Measurements from ENCODE around the gene SLCO2A1. TPM values are rescaled to one million over a fixed set of nuclear protein-coding genes. Genes with fewer than 3 reads are reported as not detected.

Gene SLCO2A1
- total and polyA plus RNA-seq, 2 experiments from 2014 or later, result 0.31 to 1.0 TPM

GRCh38 chr3:133917144-133917543 is 112.6 kb downstream of the SLCO2A1 start:
- no peak overlapping the region for H3K27ac Mint-ChIP-seq
- H4K20me1 ChIP-seq (replicated peaks; ENCODE audit: insufficient read depth), result no peaks in the 10 kb centered on the region
- no peak overlapping the region for H3K4me3 Mint-ChIP-seq
- no peak overlapping the region for H3K4me2 ChIP-seq
- no peaks in the 10 kb centered on the region for H3K27me3 ChIP-seq (ENCODE audit: insufficient read depth)
- H3K4me1 Mint-ChIP-seq, result no peaks in the 10 kb centered on the region
- H2AFZ ChIP-seq, result no peak overlapping the region
- TF ChIP-seq EZH2phosphoT487 (IDR thresholded peaks at IDR 0.05; ENCODE audit: unreplicated experiment) (no peak), POLR2AphosphoS5 (IDR thresholded peaks at IDR 0.05; ENCODE audit: low read depth) (no peak), ZNF331 (CRISPR knock-in tag; IDR thresholded peaks at IDR 0.05; ENCODE audit: low read depth) (no peak), ZNF114 (CRISPR knock-in tag; IDR thresholded peaks at IDR 0.05) (no peak), STAT1 (IDR thresholded peaks at IDR 0.05; ENCODE audit: unreplicated experiment) (no peak), NANOG (IDR thresholded peaks at IDR 0.05; ENCODE audit: borderline replicate concordance) (no peak), CTCF (conservative IDR thresholded peaks at IDR 0.05; ENCODE audit: low read depth in 2 of 2) (no peak), CREB1 (CRISPR knock-in tag; IDR thresholded peaks at IDR 0.05; ENCODE audit: low read depth) (no peak)
- no peak for DNase-seq (ENCODE audit: low spot score)
- H3K4me1 ChIP-seq (ENCODE audit: insufficient read depth), result no peaks in the 10 kb centered on the region
- H3F3A ChIP-seq (replicated peaks; ENCODE audit: low read depth), result no peaks in the 10 kb centered on the region
- no peaks in the 10 kb centered on the region for H3K36me3 ChIP-seq (ENCODE audit: insufficient read depth)
- ATAC-seq, result no peak
- H3K36me3 Mint-ChIP-seq (ENCODE audit: low read depth), result no peaks in the 10 kb centered on the region
- H3K9me3 Mint-ChIP-seq, result no peaks in the 10 kb centered on the region; the same call in 2 of the 3 replicates
- H3K27me3 Mint-ChIP-seq (ENCODE audit: insufficient read depth, low read depth, poor library complexity), result no peaks in the 10 kb centered on the region
- H3K9me2 ChIP-seq (ENCODE audit: insufficient read depth), result 0 out of 2 replicates have a peak, but pooled peaks cover 5% of the 10 kb centered on the region
- H3K27ac ChIP-seq (ENCODE audit: low read depth), result no peak overlapping the region
- no peak overlapping the region for H3K4me3 ChIP-seq
- H3K79me2 ChIP-seq (replicated peaks; ENCODE audit: insufficient read depth), result no peaks in the 10 kb centered on the region

- Histone ChIP-seq H3K27me3 (ENCODE audit: insufficient read depth) (no peaks in the 10 kb centered on the region), H3K27ac (ENCODE audit: low read depth) (no peak overlapping the region), H3K79me2 (replicated peaks; ENCODE audit: insufficient read depth) (no peaks in the 10 kb centered on the region), H3K36me3 (ENCODE audit: insufficient read depth) (no peaks in the 10 kb centered on the region), H4K20me1 (replicated peaks; ENCODE audit: insufficient read depth) (no peaks in the 10 kb centered on the region), H3K9me2 (ENCODE audit: insufficient read depth) (0 out of 2 replicates have a peak, but pooled peaks cover 5% of the 10 kb centered on the region), H3F3A (replicated peaks; ENCODE audit: low read depth) (no peaks in the 10 kb centered on the region), H3K4me2 (no peak overlapping the region), H2AFZ (no peak overlapping the region), H3K4me3 (no peak overlapping the region), H3K4me1 (ENCODE audit: insufficient read depth) (no peaks in the 10 kb centered on the region)
- Mint-ChIP-seq H3K27ac (no peak overlapping the region), H3K9me3 (no peaks in the 10 kb centered on the region; the same call in 2 of the 3 replicates), H3K27me3 (ENCODE audit: insufficient read depth, low read depth, poor library complexity) (no peaks in the 10 kb centered on the region), H3K4me3 (no peak overlapping the region), H3K4me1 (no peaks in the 10 kb centered on the region), H3K36me3 (ENCODE audit: low read depth) (no peaks in the 10 kb centered on the region)
- no peak; the same call in 2 of the 3 replicates for ATAC-seq
- no peak for DNase-seq (ENCODE audit: low spot score)
- TF ChIP-seq EZH2phosphoT487 (IDR thresholded peaks at IDR 0.05; ENCODE audit: unreplicated experiment) (no peak), POLR2AphosphoS5 (IDR thresholded peaks at IDR 0.05; ENCODE audit: low read depth) (no peak), ETS1 (IDR thresholded peaks at IDR 0.05) (no peak), ZNF331 (CRISPR knock-in tag; IDR thresholded peaks at IDR 0.05; ENCODE audit: low read depth) (no peak), NANOG (IDR thresholded peaks at IDR 0.05; ENCODE audit: borderline replicate concordance) (no peak), ZNF462 (CRISPR knock-in tag; IDR thresholded peaks at IDR 0.05) (no peak), STAT1 (IDR thresholded peaks at IDR 0.05; ENCODE audit: unreplicated experiment) (no peak), CREB1 (CRISPR knock-in tag; IDR thresholded peaks at IDR 0.05; ENCODE audit: low read depth) (no peak), JUNB (IDR thresholded peaks at IDR 0.05; ENCODE audit: unreplicated experiment) (no peak)
These were observed 113.8 kb downstream of the SLCO2A1 start for GRCh38 chr3:133915685-133916658.

Measured in GM23338 (cell line).